Measurements from ENCODE around the gene MUC2.

The MUC2 gene

GRCh38 chr11:1099519-1100355 lies 25.1 kb downstream of the MUC2 start:
- no peaks in the 10 kb centered on the region for H3K36me3 Mint-ChIP-seq
- no peaks in the 10 kb centered on the region for H3K27me3 Mint-ChIP-seq
- H3K4me1 Mint-ChIP-seq, result no peaks in the 10 kb centered on the region
- no peak overlapping the region for H3K27ac Mint-ChIP-seq
- no peaks in the 10 kb centered on the region for H3K9me3 Mint-ChIP-seq
- H3K4me3 Mint-ChIP-seq, result no peak overlapping the region

- Mint-ChIP-seq H3K27ac (no peak overlapping the region), H3K4me3 (no peak overlapping the region), H3K9me3 (no peaks in the 10 kb centered on the region)
Observed at GRCh38 chr11:1100417-1101245, 26.0 kb downstream of the MUC2 start.

GRCh38 chr11:1101318-1102089 lies 26.8 kb downstream of the MUC2 start:
- Mint-ChIP-seq H3K4me3 (no peak overlapping the region), H3K27me3 (no peaks in the 10 kb centered on the region), H3K27ac (no peak overlapping the region), H3K36me3 (no peaks in the 10 kb centered on the region), H3K9me3 (no peaks in the 10 kb centered on the region), H3K4me1 (no peaks in the 10 kb centered on the region)

More at GRCh38 chr11:1100417-1101245, 26.0 kb downstream of the MUC2 start:
- no peaks in the 10 kb centered on the region for H3K4me1 Mint-ChIP-seq
- no peaks in the 10 kb centered on the region for H3K27me3 Mint-ChIP-seq
- no peaks in the 10 kb centered on the region for H3K36me3 Mint-ChIP-seq

GRCh38 chr11:1102221-1102971 lies 27.7 kb downstream of the MUC2 start:
- Mint-ChIP-seq H3K27me3 (no peaks in the 10 kb centered on the region), H3K36me3 (no peaks in the 10 kb centered on the region), H3K27ac (no peak overlapping the region), H3K4me1 (no peaks in the 10 kb centered on the region), H3K4me3 (no peak overlapping the region), H3K9me3 (no peaks in the 10 kb centered on the region)

GRCh38 chr11:1102996-1103395 lies 28.3 kb downstream of the MUC2 start:
- H3K27ac Mint-ChIP-seq, result no peak overlapping the region
- H3K4me1 Mint-ChIP-seq, result no peaks in the 10 kb centered on the region
- no peaks in the 10 kb centered on the region for H3K36me3 Mint-ChIP-seq
- no peak overlapping the region for H3K4me3 Mint-ChIP-seq
- no peaks in the 10 kb centered on the region for H3K9me3 Mint-ChIP-seq
- H3K27me3 Mint-ChIP-seq, result no peaks in the 10 kb centered on the region

- Mint-ChIP-seq H3K27ac (no peak overlapping the region), H3K9me3 (no peaks in the 10 kb centered on the region), H3K4me1 (no peaks in the 10 kb centered on the region), H3K27me3 (no peaks in the 10 kb centered on the region), H3K4me3 (no peak overlapping the region), H3K36me3 (no peaks in the 10 kb centered on the region)
Observed at GRCh38 chr11:1103401-1104360, 29.0 kb downstream of the MUC2 start.

GRCh38 chr11:1104411-1105182 lies 29.9 kb downstream of the MUC2 start:
- no peaks in the 10 kb centered on the region for H3K36me3 Mint-ChIP-seq
- H3K9me3 Mint-ChIP-seq, result no peaks in the 10 kb centered on the region
- no peak overlapping the region for H3K27ac Mint-ChIP-seq
- H3K4me1 Mint-ChIP-seq, result no peaks in the 10 kb centered on the region
- H3K27me3 Mint-ChIP-seq, result no peaks in the 10 kb centered on the region
- H3K4me3 Mint-ChIP-seq, result no peak overlapping the region

- no peaks in the 10 kb centered on the region for H3K36me3 Mint-ChIP-seq
- no peak overlapping the region for H3K4me3 Mint-ChIP-seq
- no peak overlapping the region for H3K27ac Mint-ChIP-seq
- H3K27me3 Mint-ChIP-seq, result no peaks in the 10 kb centered on the region
- no peaks in the 10 kb centered on the region for H3K4me1 Mint-ChIP-seq
- H3K9me3 Mint-ChIP-seq, result no peaks in the 10 kb centered on the region
Observed at GRCh38 chr11:1105183-1105565, 30.5 kb downstream of the MUC2 start.

GRCh38 chr11:1106387-1106786 lies 31.7 kb downstream of the MUC2 start:
- Mint-ChIP-seq H3K36me3 (no peaks in the 10 kb centered on the region), H3K4me3 (no peak overlapping the region), H3K27ac (no peak overlapping the region), H3K27me3 (no peaks in the 10 kb centered on the region), H3K9me3 (no peaks in the 10 kb centered on the region), H3K4me1 (no peaks in the 10 kb centered on the region)

- no peaks in the 10 kb centered on the region for H3K36me3 Mint-ChIP-seq
- no peaks in the 10 kb centered on the region for H3K4me1 Mint-ChIP-seq
- H3K27ac Mint-ChIP-seq, result no peak overlapping the region
- no peaks in the 10 kb centered on the region for H3K9me3 Mint-ChIP-seq
- no peak overlapping the region for H3K4me3 Mint-ChIP-seq
- no peaks in the 10 kb centered on the region for H3K27me3 Mint-ChIP-seq
Observed at GRCh38 chr11:1107316-1108245, 32.9 kb downstream of the MUC2 start.

GRCh38 chr11:1108246-1108900 lies 33.7 kb downstream of the MUC2 start:
- Mint-ChIP-seq H3K4me1 (no peaks in the 10 kb centered on the region), H3K9me3 (no peaks in the 10 kb centered on the region), H3K4me3 (no peak overlapping the region), H3K27me3 (no peaks in the 10 kb centered on the region), H3K27ac (no peak overlapping the region), H3K36me3 (no peaks in the 10 kb centered on the region)

- Mint-ChIP-seq H3K4me1 (no peaks in the 10 kb centered on the region), H3K9me3 (no peaks in the 10 kb centered on the region), H3K36me3 (no peaks in the 10 kb centered on the region), H3K27me3 (no peaks in the 10 kb centered on the region), H3K27ac (no peak overlapping the region), H3K4me3 (no peak overlapping the region)
Observed at GRCh38 chr11:1109101-1109917, 34.6 kb downstream of the MUC2 start.
